Coronary artery (tissue), 2 donors: Measurements from ENCODE around the gene ABCC6.
"Not testable (repeated sequence)": the region's sequence is repeated elsewhere in the genome, so short reads cannot be mapped to it uniquely, and the experiment has no call there.

Experiments used
- DNase-seq: peaks from one replicate; pipeline ENCODE4 v3.0.0-alpha.2; 2017; ENCODE audit warnings: low spot score
- H3K27ac ChIP-seq, 2 donors: fragments of 200-600 bp; sonication (generic); one replicate each; pipeline ENCODE4 v1.5.1; 2016 to 2019
- H3K4me3 ChIP-seq: fragments of 200-600 bp; sonication (generic); 2 replicates; pipeline ENCODE4 v1.5.1; 2016; ENCODE audit warnings: mild to moderate bottlenecking, moderate library complexity
- CTCF ChIP-seq: fragments of 200-600 bp; sonication (generic); IDR thresholded peaks from one replicate; pipeline ENCODE4 v1.5.1; 2019; ENCODE audit warnings: antibody characterized with exemption

The ABCC6 gene

GRCh38 chr16:16186820-16187219 is 36.5 kb downstream of the ABCC6 start:
- no peak overlapping the region for H3K4me3 ChIP-seq
- DNase-seq, result no peak
- no peak overlapping the region for H3K27ac ChIP-seq
- no peak for TF ChIP-seq CTCF

GRCh38 chr16:16185095-16185494 is 38.2 kb downstream of the ABCC6 start:
- no peak overlapping the region for H3K27ac ChIP-seq
- no peak for DNase-seq
- no peak overlapping the region for H3K4me3 ChIP-seq
- TF ChIP-seq CTCF, result no peak

GRCh38 chr16:16184594-16184993 is 38.7 kb downstream of the ABCC6 start:
- Histone ChIP-seq H3K4me3 (no peak overlapping the region), H3K27ac (no peak overlapping the region)
- DNase-seq, result no peak
- no peak for TF ChIP-seq CTCF

- no peak for TF ChIP-seq CTCF
- Histone ChIP-seq H3K4me3 (no peak overlapping the region), H3K27ac (no peak overlapping the region)
- DNase-seq, result no peak
Observed at GRCh38 chr16:16183562-16183961, 39.7 kb downstream of the ABCC6 start.

GRCh38 chr16:16182918-16183317 is 40.4 kb downstream of the ABCC6 start:
- no peak overlapping the region for H3K4me3 ChIP-seq
- no peak overlapping the region for H3K27ac ChIP-seq
- TF ChIP-seq CTCF, result no peak
- DNase-seq, result no peak

GRCh38 chr16:16181748-16182147 is 41.5 kb downstream of the ABCC6 start:
- DNase-seq, H3K4me3 ChIP-seq, H3K27ac ChIP-seq: not testable (repeated sequence)

- Histone ChIP-seq H3K4me3 (no peak overlapping the region), H3K27ac (no peak overlapping the region)
- no peak for DNase-seq
- TF ChIP-seq CTCF, result no peak
Observed at GRCh38 chr16:16178455-16179162, 44.7 kb downstream of the ABCC6 start.
